ENCODE data around the gene TMEM131. TPM values are rescaled to one million over a fixed set of nuclear protein-coding genes. Genes with fewer than 3 reads are reported as not detected.

Gene TMEM131
- total and polyA plus RNA-seq, 2 of the 8 experiments (the other 6 are each of a cell fraction or from before 2014, with no cell fraction given) = 9.7 to 22.9 TPM

GRCh38 chr2:97745474-97746174, 250.1 kb downstream of the TMEM131 start:
- no peaks in the 10 kb centered on the region for H3K9me3 ChIP-seq (ENCODE audit: insufficient read depth in 2 of 2, low read depth in 1 of 2, low read length in 1 of 2)
- CTCF ChIA-PET (ENCODE audit: partially characterized antibody) = interaction anchor here (0.8 to 10.1 kb wide), 4 partner anchors 28 to 524 kb away, joined by 3 to 149 read pairs (median 4); no protein-coding TSS in a partner anchor
- H3K4ac ChIP-seq (replicated peaks; ENCODE audit: insufficient read length, low read depth, low read length) = no peak overlapping the region
- H3K23ac ChIP-seq (ENCODE audit: insufficient read length) = no peak overlapping the region
- H2BK20ac ChIP-seq (ENCODE audit: low read length) = no peak overlapping the region
- H3K4me1 ChIP-seq (replicated peaks in 1 of 4; ENCODE audit: control insufficient read depth in 3 of 4, insufficient read depth in 4 of 4, low read length in 3 of 4) = peaks cover 0 to 5% (median 0%) of the 10 kb centered on the region in 4 experiments; a peak in 2 of 7 replicates
- no peak for DNase-seq (ENCODE audit: low read depth in 1 of 2, low spot score in 2 of 2)
- no peak overlapping the region for H3K27ac ChIP-seq (ENCODE audit: low read depth, low read length)
- no peaks in the 10 kb centered on the region for H3K79me2 ChIP-seq (ENCODE audit: control insufficient read depth in 1 of 2, insufficient read depth in 2 of 2, low read length in 2 of 2)
- no peak overlapping the region for H4K91ac ChIP-seq (replicated peaks; ENCODE audit: insufficient read length, low read length)
- H3K4me3 ChIP-seq (ENCODE audit: extremely low read depth in 1 of 4, insufficient read depth in 2 of 4, low read depth in 3 of 4, low read length in 4 of 4) = no peak overlapping the region
- no peak overlapping the region for H3K14ac ChIP-seq (ENCODE audit: insufficient read length)
- no peaks in the 10 kb centered on the region for H3K27me3 ChIP-seq (replicated peaks in 1 of 4; ENCODE audit: control insufficient read depth in 3 of 4, extremely low read depth in 1 of 4, insufficient read depth in 3 of 4, low read length in 3 of 4)
- H2BK12ac ChIP-seq (ENCODE audit: low read depth, low read length) = no peak overlapping the region
- H3K18ac ChIP-seq (ENCODE audit: extremely low read depth, low read length) = no peak overlapping the region
- no peak overlapping the region for H3K4me2 ChIP-seq (ENCODE audit: insufficient read depth in 1 of 2, low read depth in 2 of 2, low read length in 2 of 2)
- no peak overlapping the region for H2BK120ac ChIP-seq (replicated peaks; ENCODE audit: low read depth, low read length)
- H3K36me3 ChIP-seq (ENCODE audit: control insufficient read depth in 2 of 4, insufficient read depth in 4 of 4, low read length in 3 of 4) = no peaks in the 10 kb centered on the region
- H3K79me1 ChIP-seq (ENCODE audit: low read depth, low read length) = no peaks in the 10 kb centered on the region
- H4K8ac ChIP-seq (ENCODE audit: extremely low read depth, insufficient read depth, low read length) = no peak overlapping the region
- POLR2A ChIA-PET (ENCODE audit: partially characterized antibody) = no interaction called here
- H2BK15ac ChIP-seq (ENCODE audit: low read length) = no peak overlapping the region
- H4K5ac ChIP-seq (ENCODE audit: insufficient read length, low read depth, low read length) = no peak overlapping the region
- no peaks in the 10 kb centered on the region for H4K20me1 ChIP-seq (replicated peaks in 1 of 2; ENCODE audit: control insufficient read depth in 1 of 2, insufficient read depth in 2 of 2, low read length in 2 of 2)
- H2BK5ac ChIP-seq (ENCODE audit: low read depth, low read length) = no peak overlapping the region
- WGBS, 2 experiments (ENCODE audit: extremely low coverage in 1 of 2, insufficient coverage in 1 of 2, insufficient read length in 1 of 2, insufficient replicate concordance in 2 of 2, low coverage in 1 of 2, low lambda C conversion rate in 2 of 2, missing lambda C conversion rate in 1 of 2) = 87% methylated on average over 10 of the region's 10 CpGs; no CpG with 5 or more reads in 1 of the 2 experiments
- no peak overlapping the region for H3K9ac ChIP-seq (replicated peaks in 1 of 4; ENCODE audit: extremely low read depth in 1 of 4, low read depth in 3 of 4, low read length in 3 of 4)
- no peak overlapping the region for H2AFZ ChIP-seq (ENCODE audit: low read length)
- H3K56ac ChIP-seq (replicated peaks; ENCODE audit: insufficient read length, low read depth, low read length) = no peak overlapping the region
- H2AK5ac ChIP-seq (ENCODE audit: low read depth, low read length) = no peak overlapping the region
- no peak for TF ChIP-seq NANOG (IDR thresholded peaks at IDR 0.05; ENCODE audit: insufficient read depth, low read depth, low read length, poor library complexity, severe bottlenecking)
- no peak for TF ChIP-seq EZH2 (IDR thresholded peaks at IDR 0.05; ENCODE audit: low read depth, low read length, severe bottlenecking)
- no peak for TF ChIP-seq KDM1A (IDR thresholded peaks at IDR 0.05; ENCODE audit: borderline replicate concordance, low read length)
- no peak for TF ChIP-seq RXRA (IDR thresholded peaks at IDR 0.05; ENCODE audit: insufficient read depth, low read depth, low read length)
- TF ChIP-seq ATF3 (IDR thresholded peaks at IDR 0.05; ENCODE audit: insufficient read depth, low read depth, low read length) = no peak
- FAIRE-seq = no peak
- H3K23me2 ChIP-seq (ENCODE audit: low read depth, low read length) = no peaks in the 10 kb centered on the region

All from H1 (cell line).